Mesothelial cell of epicardium (in vitro differentiated cells): Measurements from ENCODE around the gene CHST15. TPM values are rescaled to one million over a fixed set of nuclear protein-coding genes. Genes with fewer than 3 reads are reported as not detected.

Source experiments
- DNase-seq, 2 experiments: peaks; one replicate each; pipeline ENCODE4 v3.0.0; 2021; ENCODE audit warnings: low spot score in 2 of 2; ENCODE audit not compliant: unreplicated experiment in 2 of 2
- H3K27ac Mint-ChIP-seq: 2 replicates; pipeline ENCODE4 v1.8.0; 2021; ENCODE audit warnings: mixed read lengths
- H3K27me3 Mint-ChIP-seq: 2 replicates; pipeline ENCODE4 v1.8.0; 2021; ENCODE audit warnings: low read depth, mixed read lengths
- H3K36me3 Mint-ChIP-seq: 2 replicates; pipeline ENCODE4 v1.8.0; 2021; ENCODE audit warnings: mixed read lengths
- H3K4me1 Mint-ChIP-seq: 2 replicates; pipeline ENCODE4 v1.8.0; 2021; ENCODE audit warnings: mixed read lengths
- H3K4me3 Mint-ChIP-seq: 2 replicates; pipeline ENCODE4 v1.8.0; 2021; ENCODE audit warnings: mild to moderate bottlenecking, moderate library complexity, mixed read lengths
- H3K9me3 Mint-ChIP-seq: 2 replicates; pipeline ENCODE4 v1.8.0; 2021; ENCODE audit warnings: mixed read lengths
- total RNA-seq: library from RNA; stranded (reverse); gene quantifications from 3 replicates; pipeline ENCODE4 v1.2.1, GENCODE V29; 2021
- TF ChIP-seq, protein P1 (sequence below): fragments of 200-600 bp; sonication (generic); IDR thresholded peaks from one replicate; pipeline ENCODE4 v1.5.0; 2021; ENCODE audit warnings: antibody characterized with exemption; ENCODE audit not compliant: unreplicated experiment

The CHST15 gene
- total RNA-seq, 1 donor from 2014 or later = 39.4 TPM

DNA sequence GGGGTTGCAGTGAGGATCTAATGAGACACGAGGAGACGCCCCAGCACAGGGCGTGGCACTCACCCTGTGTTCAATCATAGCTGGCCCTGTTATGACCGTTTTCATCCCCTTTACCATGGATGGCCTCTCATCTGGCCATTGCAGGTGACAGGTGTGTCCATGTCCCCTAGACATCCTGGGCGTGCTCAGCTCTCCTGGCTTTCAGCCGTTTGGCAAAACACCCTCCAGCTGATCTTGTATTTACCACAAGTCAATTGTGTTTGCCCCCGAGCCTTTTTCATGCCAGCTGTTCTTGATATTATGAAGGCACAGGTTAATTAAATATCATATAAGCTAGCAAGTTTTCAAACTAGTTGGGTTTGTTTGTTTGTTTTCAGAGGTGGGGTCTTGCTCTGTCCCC lies 97.1 kb downstream of the CHST15 start:
- Mint-ChIP-seq H3K4me3 (no peak overlapping the region), H3K4me1 (peaks cover 21% of the 10 kb centered on the region), H3K27me3 (peaks cover 32% of the 10 kb centered on the region), H3K9me3 (no peaks in the 10 kb centered on the region), H3K27ac (no peak overlapping the region), H3K36me3 (no peaks in the 10 kb centered on the region)
- TF ChIP-seq, protein P1, sequence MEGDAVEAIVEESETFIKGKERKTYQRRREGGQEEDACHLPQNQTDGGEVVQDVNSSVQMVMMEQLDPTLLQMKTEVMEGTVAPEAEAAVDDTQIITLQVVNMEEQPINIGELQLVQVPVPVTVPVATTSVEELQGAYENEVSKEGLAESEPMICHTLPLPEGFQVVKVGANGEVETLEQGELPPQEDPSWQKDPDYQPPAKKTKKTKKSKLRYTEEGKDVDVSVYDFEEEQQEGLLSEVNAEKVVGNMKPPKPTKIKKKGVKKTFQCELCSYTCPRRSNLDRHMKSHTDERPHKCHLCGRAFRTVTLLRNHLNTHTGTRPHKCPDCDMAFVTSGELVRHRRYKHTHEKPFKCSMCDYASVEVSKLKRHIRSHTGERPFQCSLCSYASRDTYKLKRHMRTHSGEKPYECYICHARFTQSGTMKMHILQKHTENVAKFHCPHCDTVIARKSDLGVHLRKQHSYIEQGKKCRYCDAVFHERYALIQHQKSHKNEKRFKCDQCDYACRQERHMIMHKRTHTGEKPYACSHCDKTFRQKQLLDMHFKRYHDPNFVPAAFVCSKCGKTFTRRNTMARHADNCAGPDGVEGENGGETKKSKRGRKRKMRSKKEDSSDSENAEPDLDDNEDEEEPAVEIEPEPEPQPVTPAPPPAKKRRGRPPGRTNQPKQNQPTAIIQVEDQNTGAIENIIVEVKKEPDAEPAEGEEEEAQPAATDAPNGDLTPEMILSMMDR = no peak
- no peak for DNase-seq

DNA sequence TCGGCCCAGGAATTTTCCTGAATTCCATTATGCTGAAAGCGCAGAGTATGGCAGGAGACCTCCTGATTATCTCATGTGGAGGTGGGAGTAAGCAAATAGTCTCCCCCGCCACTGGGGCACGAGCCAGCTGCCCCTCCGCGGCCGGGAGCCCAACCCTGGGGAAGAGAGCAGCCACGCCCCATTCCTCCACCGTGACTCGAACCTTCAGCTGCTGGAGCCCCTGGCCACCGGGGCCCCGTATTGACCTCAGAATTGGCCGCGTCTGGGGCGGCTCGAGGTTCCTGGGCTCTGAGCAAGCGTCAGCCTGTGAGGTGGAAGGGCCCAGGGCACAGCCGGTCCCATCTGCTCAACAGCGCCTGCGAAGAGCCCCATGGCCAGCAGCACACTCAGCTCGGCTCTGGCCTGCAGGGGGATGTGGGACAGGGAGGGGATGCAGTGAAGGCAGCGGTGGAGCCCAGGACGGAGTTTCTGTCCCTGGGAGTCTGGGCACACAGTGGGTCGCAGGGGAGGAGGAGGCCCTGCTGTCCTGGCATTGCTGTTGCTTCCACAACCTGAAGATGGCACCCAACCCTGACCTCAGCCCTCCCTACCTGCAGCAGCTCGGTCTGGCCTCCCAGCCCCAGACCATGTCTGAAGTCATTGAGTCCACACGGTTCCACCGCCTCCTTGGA lies 97.8 kb downstream of the CHST15 start:
- Mint-ChIP-seq H3K4me3 (peak overlapping the region; percentile 64), H3K4me1 (peaks cover 22% of the 10 kb centered on the region), H3K36me3 (peaks cover 1% of the 10 kb centered on the region), H3K27ac (peak overlapping the region; percentile 79), H3K27me3 (peaks cover 39% of the 10 kb centered on the region), H3K9me3 (peaks cover 1% of the 10 kb centered on the region)
- TF ChIP-seq, protein P1 = peak; percentile 19
- peak in 1 of 2 experiments; percentile 63 for DNase-seq

DNA sequence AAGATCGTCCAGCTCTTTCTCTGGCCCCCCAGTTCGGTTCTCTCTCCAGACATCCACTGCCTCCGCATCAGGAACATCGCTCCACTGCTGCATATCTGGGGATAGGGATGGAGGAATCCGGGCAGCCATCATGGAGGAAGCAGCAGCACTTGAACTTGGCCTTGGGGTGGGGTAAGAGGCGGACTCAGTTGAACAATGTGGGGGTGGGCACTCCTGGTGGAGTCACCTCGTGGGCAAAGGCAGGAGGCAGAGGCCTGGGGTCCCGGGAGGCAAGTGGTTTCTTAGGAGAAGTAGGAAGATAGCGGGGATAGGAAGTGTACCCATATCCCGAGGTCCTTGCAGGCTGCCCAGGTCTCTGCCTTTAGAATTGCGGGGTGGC lies 98.3 kb downstream of the CHST15 start:
- Mint-ChIP-seq H3K27ac (peak overlapping the region; percentile 79), H3K4me3 (peak overlapping the region; percentile 64)
- TF ChIP-seq, protein P1 = no peak

DNA sequence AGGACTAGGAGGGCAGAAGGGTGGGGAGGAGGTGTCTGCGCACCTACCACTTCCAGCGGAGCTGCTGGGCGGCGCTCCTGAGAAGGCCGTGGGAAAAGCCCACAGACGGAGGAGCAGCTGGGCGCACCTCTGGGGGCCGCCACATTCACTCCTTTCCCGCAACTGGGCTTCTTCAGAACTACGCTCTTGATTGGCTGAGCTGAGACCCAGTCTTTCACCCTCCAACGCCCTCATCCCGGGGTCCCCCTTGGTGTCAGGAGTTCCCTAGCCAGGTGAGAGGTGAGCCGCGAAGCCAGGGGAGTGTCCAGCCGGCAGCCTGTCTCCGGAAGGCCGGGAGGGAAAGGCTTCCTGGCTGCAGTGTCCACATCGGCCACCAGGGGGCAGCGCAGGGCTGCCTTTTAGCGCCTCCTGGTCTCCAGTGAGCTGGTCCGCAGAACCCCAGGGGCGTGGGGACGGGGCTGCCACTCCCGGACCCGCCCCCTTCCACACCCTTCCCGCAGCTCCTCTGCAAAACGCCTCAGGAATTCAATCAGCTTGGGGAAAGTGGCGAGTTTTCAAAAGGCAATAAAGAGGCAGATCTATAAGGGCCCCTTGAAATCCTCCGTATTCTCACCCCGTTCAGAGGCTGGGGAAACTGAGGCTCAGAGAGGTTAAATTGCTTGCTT lies 98.8 kb downstream of the CHST15 start:
- Mint-ChIP-seq H3K4me1 (peaks cover 22% of the 10 kb centered on the region), H3K36me3 (peaks cover 1% of the 10 kb centered on the region), H3K9me3 (peaks cover 4% of the 10 kb centered on the region), H3K4me3 (peak overlapping the region; percentile 64), H3K27me3 (peaks cover 50% of the 10 kb centered on the region), H3K27ac (peak overlapping the region; percentile 79)
- peak; percentile 87 to 98 for DNase-seq
- TF ChIP-seq, protein P1 = peak; percentile 100

More for the DNA sequence above, 98.3 kb downstream of the CHST15 start:
- H3K27me3 Mint-ChIP-seq = peaks cover 45% of the 10 kb centered on the region
- DNase-seq = no peak
- peaks cover 1% of the 10 kb centered on the region for H3K36me3 Mint-ChIP-seq
- H3K9me3 Mint-ChIP-seq = peaks cover 4% of the 10 kb centered on the region
- peaks cover 22% of the 10 kb centered on the region for H3K4me1 Mint-ChIP-seq

DNA sequence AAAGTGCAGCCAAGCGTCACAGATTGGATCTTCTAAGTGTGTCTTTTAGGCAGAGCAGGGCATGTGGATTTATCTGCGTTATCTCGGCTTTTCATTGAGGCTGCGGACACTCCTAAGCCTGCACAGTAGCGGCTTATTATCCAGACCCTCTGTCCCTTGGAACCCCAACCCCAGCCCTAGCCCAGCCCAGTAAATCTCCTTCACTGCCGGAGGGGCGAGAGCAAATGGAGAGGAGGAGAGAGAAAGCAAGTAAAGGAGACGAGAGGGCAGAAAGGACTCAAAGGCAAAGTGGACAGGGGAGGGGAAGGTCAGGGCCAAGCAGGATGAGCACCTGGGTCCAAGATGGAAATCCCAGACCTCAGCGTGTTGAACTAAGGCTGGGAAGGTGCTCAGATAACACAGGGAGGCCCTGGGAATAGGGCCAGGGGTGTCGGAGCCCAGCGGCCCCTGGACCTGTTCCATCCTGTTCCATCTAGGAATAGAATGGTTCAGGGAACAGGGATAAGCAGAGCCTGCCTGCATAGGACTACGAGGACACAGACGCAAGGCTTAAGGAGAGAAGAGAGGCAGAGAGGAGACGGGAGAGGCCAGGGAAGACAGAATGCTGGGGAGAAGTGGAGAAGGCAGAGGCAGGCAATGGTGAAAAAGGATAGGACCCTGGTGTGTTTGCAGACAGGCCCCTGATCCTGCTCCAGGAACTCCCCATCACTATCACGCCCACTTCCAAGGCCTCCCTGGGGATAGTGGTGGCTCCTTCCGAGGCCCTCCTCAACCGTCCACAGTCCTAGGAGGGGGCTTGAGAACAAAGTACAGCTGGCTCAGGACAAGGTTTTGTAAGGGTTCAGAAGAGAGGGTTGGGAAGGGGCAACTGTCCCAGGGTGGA lies 99.6 kb downstream of the CHST15 start:
- H3K9me3 Mint-ChIP-seq = peaks cover 8% of the 10 kb centered on the region
- no peak for DNase-seq
- peaks cover 57% of the 10 kb centered on the region for H3K27me3 Mint-ChIP-seq
- H3K4me3 Mint-ChIP-seq = no peak overlapping the region
- H3K4me1 Mint-ChIP-seq = peaks cover 22% of the 10 kb centered on the region
- no peak overlapping the region for H3K27ac Mint-ChIP-seq
- TF ChIP-seq, protein P1 = no peak
- peaks cover 1% of the 10 kb centered on the region for H3K36me3 Mint-ChIP-seq
